HT-29 (cell line): ENCODE measurements around the gene ZEB2. TPM values are rescaled to one million over a fixed set of nuclear protein-coding genes. Genes with fewer than 3 reads are reported as not detected.

ENCODE experiments used
- DNase-seq: peaks from one replicate; pipeline ENCODE4 v3.0.0-alpha.2; 2015; ENCODE audit warnings: low spot score
- total RNA-seq: library from RNA; depleted of rRNA; stranded (reverse); fragments of >200 nt; shearing (Covaris generic); gene quantifications from 2 replicates; pipeline ENCODE4 v1.2.3, GENCODE V29; 2014

The ZEB2 gene
- total RNA-seq, 1 experiment from 2014 or later, result not detected

DNA sequence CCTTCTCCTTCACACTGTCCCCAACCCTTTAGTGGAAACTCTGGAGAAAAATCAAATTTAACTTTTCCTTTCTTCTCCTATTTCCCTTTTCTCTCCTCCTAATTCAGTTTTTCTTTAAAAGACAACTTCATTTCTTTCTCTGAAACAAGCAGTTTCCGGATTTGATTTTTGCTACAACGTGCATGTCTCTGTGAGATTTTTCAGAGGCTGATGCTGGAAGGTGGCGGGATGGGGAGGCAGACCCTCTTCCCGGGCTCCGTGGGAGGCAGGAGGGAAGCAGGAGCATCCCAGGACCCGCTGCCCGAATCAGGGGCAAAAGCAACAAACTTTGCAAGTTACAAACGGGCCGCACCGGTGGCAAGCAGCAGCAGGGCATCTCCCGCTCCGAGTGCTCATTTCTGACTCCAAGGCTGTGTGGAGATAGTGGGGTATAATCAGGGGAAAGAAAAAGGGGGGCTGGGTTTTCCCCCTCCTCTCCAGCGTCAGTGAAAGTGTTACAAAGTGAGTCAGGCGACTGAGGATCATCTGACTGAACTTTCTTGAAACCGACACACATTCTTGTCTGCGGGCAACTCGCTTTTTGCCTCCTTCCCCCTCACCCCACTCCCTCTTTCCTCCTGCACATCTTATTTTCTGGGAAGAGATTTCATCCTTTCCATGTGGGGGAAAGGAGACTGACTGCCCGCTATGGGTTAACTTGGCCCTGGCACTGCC is 6.4 kb downstream of the ZEB2 start:
- DNase-seq, result no peak

DNA sequence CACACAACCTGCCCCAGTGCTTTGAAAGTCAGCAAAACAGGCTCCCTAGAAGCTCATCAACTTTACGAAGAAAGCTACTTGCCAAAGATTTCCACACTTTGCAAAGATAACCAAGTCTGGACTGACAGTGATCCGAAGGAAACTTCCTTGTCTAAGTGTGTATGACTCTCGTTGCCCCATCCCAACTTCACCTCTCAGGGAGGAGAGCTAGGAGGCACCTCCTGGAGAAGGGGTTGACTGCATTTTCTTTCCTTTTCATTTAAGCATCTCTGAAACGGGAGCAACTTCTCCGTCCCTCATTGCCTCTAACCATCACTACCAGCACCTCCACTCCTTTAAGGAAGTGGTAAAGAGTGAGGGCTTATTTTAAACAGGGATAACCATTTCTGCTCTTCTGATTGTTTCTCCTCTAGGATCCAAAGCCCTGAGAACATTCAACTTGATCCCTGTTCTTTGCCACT is 7.0 kb downstream of the ZEB2 start:
- no peak for DNase-seq

DNA sequence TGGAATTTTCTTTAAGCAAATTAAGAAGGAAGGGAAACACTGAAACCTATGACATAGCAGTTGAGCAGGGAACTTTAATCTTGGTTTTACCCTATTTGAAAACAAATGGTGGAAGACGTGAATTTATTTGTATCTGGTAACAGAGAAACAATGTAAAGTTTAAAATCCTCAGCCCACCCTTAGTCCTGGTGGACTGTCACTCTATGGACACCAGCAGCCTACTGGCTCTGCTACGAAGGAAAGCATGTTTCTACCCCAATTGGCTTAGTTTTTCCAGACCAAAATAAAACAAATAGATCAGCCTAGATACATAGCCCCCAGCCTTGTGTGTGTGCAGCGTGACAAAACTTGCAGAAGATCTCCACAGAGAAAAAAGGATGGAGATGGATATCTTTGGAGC is 7.4 kb downstream of the ZEB2 start:
- no peak for DNase-seq

DNA sequence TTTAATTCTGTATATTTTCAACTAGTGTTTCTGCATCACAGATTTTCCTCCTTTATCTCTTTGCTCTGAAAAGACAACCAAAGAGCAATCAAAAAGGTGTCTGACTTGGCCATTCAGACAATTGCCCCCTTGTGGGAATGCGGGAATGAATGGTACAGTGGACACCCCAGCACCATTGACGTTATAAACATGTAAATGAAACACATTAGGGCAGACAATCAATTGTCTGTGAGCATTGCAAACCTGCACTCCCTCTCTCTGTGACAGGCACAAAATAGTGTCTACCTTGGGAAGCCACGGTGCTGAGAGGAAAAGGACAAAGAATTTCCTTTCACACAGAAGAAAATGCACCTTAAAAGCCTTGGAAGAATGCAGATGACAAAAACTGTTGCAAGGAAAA is 8.0 kb downstream of the ZEB2 start:
- no peak for DNase-seq

DNA sequence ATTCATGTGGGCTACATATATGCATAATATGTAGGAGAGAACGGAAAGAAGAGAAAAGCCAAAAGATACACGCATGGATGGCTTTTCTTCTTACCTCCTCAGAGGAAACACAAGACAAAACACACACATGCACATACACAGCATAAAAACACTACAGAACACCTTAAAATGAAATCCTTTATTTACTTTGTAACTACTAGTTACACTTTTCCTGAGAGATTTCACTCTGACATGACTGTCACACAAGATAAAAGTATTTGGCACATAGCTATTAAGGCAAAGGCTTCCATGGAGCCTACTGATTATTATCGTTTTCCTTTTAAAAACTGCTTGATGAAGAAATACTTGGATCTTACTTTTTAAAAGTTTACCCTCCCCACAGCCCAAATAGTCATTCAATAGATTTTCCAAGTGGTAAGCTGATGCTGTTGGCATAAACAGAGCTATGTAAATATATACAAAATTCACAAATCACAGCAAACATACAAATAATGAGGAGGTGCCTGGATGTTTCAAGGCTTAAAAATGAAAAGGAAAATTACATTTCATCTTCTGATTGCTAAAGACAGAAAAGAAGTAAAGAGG is 8.6 kb downstream of the ZEB2 start:
- DNase-seq, result no peak

DNA sequence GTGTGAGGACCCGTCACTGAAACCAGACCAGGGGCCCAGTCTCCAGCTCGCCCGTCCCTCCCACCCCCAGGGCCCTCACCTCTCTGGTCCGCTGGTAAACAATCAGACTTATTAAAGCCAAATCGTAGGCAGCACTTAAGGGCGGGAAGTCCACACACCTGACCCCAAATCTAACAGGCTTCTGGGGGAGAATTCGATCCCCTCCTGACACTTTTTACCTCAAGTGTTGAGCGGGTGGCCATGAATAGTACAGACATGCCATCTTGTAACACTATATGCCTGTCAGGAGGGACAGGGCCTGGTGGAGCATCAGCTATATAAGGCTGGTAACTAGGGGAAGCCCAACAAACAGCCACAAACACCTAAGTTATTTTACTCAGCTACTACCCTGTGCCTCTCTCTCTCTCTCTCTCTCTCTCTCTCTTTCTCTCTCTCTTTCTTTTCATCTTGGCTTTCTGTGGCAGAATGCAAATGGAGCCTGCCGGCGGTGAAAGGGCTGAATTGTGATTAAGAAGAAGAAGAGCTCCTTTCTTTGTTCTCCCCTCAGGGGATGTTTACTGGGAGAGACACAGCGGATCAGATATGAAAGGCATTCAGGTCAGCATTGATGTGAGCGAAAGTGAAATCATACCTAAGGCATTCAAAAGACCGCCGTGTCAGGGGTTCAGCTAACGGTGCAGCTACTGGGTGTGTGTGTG is 9.5 kb downstream of the ZEB2 start:
- no peak for DNase-seq

DNA sequence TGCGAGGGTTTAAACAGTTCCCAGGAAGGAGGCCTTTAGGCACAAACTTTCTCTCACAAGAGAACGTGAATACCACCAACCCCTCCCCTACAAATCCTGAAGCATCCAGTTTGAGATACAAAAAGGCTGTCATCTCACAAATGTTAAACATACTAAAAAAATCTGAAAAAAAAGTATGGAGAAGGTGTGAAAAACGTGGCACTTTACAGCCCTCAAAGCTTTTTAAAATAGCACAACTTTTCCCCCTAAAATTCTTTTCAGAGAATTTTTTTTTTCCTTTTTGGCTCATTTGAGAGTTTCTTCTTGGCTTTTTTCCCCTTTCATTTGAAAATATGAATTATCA is 10.1 kb downstream of the ZEB2 start:
- no peak for DNase-seq

DNA sequence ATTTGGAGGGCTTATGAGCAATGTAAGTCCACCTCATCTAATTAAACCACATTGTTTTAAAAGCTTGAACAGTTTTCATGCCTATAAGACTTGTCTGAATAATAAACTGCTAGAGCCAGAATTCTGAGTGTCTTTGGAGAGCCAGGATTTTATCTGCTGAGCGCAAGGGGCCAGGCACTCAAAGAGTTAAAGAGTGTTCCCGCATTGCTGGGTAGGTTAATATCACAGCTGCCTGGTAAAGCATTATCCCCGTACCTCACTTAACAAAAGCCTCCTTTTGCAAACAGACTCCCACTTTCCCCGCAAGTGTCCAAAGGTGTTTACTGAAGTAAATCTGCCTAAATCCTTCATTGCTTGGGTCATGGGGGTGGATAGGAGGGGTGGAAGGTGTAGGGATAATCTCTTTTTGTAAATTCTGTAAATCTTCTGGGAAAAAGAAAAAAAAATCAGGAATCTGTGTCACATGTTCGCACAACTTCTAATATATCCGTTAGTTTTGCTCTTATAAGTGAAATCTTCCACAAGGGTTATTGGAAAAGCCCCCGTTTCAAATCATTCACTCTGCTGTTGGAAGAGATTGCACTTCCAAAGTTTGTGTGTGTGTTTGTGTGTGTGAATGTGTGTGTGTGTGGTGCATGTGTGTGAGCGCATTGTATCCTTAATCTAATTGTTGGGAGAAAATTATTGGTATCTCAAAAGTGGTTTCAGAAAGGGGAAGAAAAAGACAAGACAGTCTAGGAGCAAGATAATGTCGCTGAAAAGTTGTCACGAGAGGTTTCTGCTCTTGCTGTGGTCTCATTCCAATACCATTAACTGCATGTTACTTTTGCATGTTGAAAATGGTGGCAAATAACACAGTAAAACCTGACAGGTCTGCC is 10.7 kb downstream of the ZEB2 start:
- no peak for DNase-seq

DNA sequence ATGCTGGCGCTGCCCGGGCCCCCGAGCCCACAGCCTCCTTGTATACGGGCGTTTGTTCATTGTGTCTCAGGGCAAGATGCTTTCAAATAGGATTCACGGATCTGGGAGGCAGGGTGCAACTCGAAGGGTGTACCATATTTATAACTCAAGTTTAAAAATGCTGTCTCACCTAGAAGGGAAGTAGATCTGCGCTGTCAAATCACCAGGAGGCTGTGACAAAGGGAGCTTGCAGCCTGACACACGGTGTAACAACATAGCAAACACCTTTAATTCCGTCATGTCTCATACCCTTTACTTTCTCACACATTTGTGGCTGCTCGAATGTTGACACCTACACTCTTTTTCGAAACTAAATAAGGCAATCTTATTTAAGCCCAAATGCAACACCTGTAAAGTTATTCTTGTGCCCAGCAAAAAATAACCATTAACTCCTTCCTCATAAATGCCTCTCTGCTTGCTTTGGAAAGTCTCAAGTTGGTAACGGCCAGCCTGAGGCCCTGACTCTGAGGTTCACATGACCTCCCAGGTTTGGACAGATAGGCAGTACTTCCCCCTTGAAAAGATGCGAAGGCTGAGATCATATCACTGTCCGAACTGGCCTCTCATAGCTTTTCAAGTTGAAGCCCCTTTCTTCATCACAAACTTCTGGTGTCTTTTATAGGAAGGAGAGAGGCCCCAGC is 11.6 kb downstream of the ZEB2 start:
- DNase-seq, result no peak

DNA sequence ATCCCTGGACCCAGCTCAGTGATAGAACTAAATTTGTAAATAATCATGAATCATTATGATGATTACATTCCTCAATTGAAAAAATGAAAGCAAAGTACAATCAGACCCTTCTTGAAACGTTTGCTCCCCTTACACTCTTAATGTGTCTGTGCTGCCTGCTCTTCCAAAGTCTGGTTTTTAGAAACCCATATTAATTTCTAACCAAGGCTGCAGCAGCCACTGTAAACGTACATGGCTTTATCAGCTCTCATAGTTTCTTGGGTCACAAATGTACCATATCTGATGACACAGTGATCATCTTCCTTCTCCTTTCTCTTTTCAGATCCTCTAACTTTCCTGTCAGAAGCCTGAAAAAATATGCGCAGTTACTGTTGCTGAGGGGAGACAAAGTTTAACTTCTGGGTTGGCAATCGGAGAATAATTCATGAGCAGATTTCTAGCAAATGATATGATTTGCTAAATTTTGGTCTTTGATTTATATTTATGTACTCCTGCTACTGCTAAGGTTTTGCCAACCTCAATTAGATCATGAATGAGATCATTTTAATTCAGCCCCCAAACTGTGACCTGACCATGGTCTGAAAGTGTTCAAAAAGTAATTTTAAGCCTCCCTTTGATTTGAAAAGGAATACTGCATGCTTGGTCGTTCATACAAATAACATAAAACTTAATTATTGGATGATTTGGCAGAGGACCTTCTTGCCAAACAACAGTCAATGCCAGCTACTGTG is 12.3 kb downstream of the ZEB2 start:
- no peak for DNase-seq

DNA sequence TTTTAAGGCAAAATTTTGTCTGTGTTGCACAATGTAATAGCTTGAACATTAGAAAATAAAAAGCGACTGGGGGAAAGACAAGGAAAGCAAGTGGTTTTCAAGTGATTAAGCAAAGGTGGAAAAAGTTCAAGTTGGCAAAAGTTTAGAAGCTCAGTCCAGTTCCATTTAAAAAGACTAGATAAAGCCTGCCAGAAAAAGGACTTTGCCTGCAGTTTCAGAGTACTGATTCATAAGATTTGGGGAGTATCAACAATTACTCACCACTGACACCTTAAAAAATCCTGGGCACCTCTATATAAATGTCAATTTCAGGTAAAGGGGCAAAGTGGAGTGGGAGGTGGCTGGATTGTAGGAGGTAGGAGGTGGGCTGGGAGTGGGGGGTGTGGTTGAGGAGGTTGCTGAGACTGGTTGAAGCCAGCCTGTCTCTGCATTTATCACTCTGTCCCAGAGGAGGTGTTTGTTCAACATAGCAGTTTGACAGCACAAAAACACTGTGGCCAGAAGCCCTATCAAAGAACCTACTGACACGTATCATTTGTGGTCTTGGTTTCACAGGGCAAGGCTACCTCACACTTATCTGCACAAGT is 14.6 kb downstream of the ZEB2 start:
- no peak for DNase-seq

DNA sequence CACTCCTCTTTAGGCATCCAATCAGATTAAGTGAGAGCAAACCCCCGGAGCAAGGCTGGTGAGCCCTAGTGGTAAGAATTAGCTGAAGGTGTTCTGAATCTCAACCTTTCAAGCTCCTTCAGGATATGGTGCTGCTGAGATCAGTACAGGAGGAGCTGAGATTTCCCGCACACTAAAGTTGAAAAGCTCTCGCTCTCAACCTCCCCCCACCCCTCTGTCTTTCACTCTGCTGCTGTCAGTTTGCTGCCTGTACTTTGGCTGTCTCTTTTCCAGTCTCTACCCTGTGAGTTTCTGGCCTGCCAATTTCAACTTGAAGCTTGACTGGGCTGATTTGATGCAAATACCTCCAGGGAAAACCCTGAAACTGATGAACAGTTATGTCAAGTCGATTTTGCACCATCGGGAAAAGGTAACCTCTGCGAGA is 15.7 kb downstream of the ZEB2 start:
- DNase-seq, result no peak

DNA sequence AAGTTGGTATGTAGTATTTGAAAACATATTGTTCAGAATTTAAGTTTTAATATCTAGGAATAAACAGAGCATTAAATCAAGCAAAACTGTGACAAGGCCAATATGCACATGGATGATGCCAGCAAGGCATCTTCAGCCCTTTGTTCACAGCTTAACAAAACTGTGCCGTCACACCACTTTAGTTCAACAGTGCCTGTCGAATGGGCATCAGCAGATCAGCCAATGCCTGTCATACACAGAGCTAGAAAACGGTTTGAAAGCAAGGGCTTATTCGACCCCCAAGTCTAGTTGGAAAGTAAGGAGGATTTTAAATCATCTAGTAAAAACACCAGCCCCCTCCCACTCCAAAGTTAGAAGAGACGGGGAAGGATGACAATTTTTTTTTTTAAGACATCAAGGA is 16.7 kb downstream of the ZEB2 start:
- no peak for DNase-seq

DNA sequence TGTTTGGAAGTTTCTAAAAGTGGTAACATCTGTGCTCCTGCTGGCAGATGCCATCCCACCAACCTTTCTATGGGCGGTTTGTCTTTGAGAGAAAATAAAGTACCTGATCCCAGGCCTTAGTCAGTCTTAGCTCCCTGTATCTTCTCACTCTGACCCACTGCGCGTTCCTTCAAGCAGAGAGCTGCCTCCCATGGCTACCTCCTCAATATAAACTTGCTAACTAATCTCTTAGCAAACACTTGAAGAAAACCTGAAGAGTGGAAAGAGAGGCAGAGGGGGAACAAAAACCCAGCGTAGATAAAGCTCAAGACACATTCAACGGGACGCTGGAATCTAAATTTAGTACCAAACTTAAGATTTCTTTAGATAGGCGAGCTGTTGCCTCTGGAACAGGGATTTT is 17.6 kb downstream of the ZEB2 start:
- DNase-seq, result no peak

DNA sequence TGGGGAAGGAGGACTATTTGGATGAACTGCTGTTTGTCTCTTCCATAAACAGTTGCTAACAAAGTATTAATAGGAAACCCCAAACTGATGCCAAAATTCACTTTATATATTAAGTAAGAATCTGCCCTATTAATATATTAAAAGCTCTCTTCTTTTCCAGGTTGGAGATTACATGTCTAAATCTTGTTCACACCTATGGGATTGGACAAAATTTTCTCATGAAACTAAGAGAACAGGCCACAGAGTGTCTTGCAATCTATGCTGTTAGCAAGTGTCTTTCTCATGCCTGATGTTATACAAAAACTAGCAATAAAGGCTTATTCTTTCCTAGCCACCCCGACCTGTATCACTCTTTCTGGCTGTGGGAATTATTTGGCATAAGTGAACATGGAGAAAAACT is 18.3 kb downstream of the ZEB2 start:
- no peak for DNase-seq

DNA sequence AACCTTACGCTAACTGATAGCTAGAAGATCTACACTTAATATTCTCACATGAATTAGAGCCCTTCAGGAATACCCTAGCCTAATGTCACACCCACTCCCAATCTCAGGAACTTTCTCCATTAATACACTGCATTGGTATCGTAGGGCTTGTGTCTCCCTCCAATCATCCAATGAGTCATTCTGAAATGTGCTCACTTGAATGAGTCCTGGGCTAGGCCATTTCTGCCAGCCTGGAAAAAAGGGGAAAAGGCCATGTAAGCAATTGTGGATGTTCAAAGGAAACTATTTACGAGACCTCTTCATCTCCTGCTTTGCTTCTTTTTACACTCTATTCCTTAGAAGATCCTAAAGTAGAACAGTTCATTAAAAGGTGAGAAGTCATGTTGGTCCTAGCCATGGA is 18.8 kb downstream of the ZEB2 start:
- DNase-seq, result no peak

DNA sequence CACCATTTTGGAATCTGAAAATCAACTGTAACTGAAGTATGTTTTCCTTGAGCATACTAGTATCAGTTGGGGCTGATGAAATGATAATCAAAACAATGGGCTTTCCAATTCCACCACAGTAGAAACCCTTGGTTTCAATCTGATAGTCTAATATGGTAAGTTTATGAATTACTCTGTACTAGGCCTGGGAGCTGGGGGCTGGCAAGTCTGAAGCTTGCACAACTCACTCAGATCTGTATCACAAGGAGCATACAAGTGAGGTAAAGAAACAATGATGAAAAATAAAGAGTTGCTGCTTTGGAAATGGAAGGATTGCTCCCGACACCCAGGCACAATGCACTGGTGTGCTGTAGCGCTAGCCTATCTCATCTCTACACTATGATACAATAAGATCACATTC is 19.4 kb downstream of the ZEB2 start:
- DNase-seq, result no peak

DNA sequence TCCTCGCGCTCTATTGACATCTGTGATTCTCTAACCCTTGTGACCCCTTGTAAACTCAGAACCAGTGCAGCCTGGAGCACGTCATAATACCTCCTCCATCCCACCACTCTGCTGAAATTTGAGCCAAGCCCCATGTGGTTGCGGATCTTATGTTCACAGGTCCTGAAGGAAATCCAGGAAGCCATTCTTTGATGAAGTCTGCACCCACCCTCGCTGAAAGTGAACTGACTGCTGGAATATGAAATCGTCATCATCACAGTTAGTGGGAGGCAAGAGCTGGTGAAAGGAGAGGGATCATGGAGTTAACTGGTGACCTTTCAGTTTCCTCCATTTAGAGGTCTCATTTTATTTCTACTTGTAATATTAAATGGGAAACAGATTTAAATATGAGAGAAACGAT is 21.6 kb downstream of the ZEB2 start:
- DNase-seq, result no peak

DNA sequence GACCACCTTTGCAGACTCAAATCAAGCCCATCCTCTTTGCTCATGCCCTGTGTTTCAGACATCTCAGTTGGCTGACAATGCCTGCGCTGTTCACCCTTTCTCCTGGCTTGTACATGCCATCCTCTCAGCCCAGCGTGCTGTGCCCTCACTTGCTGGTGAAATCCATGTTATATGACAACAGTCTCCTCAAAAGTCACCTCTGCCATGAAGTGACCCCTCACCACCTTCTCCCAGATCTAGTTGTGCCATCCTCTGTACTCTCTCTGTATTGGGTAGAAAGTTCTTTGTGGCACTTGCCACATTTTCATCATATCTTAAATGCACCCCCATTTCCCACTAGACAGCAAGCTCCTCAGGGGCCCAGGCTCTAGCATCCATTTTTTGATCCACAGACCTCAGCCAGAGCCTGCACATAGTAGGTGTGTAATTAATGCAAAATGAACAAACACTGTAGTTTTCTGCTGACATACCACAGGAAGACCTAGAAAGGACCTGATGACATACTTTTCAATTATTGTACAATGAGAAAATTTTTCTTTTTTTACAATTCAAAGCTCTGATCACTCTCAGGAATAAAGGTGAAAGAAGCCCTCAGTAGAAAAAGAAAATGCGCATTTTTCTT is 22.8 kb downstream of the ZEB2 start:
- no peak for DNase-seq
